Measurements from ENCODE around the gene SCAMP5. TPM values are rescaled to one million over a fixed set of nuclear protein-coding genes. Genes with fewer than 3 reads are reported as not detected.

Gene SCAMP5
- total and polyA plus RNA-seq, 2 of the 13 experiments (the other 11 are each of a cell fraction or from before 2014, with no cell fraction given): 34.3 to 49.0 TPM

DNA sequence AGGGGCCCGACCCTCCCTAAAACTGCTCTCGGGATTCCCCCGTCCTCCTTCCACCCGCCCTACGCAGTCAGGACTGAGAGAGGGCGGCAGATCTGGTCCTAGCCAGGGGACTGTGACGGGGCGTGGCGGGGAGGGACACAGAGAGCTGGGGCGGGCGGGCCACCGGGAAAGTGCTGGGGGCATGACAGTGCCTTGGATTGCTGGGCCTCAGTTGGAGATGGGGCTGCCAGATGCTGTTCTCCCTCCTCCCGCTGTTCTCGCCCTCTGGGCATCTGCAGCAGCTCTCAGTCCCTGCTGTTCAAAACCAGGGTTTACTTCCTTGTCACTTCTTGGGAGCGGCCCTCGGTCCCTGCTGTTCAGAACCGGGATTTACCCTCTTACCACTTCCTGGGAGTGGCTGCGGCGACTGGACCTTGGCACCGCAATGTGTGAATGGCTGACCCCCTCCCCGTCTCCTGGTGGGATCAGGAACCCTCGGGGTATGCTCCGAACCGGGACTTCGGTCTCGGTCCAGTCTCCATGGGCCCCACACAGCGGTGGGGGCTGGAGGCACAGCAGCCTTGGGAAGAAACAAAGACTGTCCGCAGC is 36.9 kb upstream of the SCAMP5 start (continued):
- TF ChIP-seq, protein P1, sequence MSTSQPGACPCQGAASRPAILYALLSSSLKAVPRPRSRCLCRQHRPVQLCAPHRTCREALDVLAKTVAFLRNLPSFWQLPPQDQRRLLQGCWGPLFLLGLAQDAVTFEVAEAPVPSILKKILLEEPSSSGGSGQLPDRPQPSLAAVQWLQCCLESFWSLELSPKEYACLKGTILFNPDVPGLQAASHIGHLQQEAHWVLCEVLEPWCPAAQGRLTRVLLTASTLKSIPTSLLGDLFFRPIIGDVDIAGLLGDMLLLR (CRISPR knock-in tag; IDR thresholded peaks at IDR 0.05): 0 out of 2 replicates have a peak, but pooled peaks have one; percentile 14
- TF ChIP-seq SOX5 (CRISPR knock-in tag; IDR thresholded peaks at IDR 0.05; ENCODE audit: borderline replicate concordance) (no peak), NPAS2 (CRISPR knock-in tag; IDR thresholded peaks at IDR 0.05; ENCODE audit: borderline replicate concordance) (no peak), ZNF263 (CRISPR knock-in tag; IDR thresholded peaks at IDR 0.05) (peak; percentile 67), ZNF317 (CRISPR knock-in tag; IDR thresholded peaks at IDR 0.05) (no peak), SMAD9 (CRISPR knock-in tag; IDR thresholded peaks at IDR 0.05) (no peak), ONECUT2 (CRISPR knock-in tag; IDR thresholded peaks at IDR 0.05) (no peak), HNRNPLL (IDR thresholded peaks at IDR 0.05; ENCODE audit: low read depth, low read length, poor library complexity, severe bottlenecking) (peak; percentile 15), MTA1 (CRISPR knock-in tag; IDR thresholded peaks at IDR 0.05; ENCODE audit: borderline replicate concordance) (0 out of 2 replicates have a peak, but pooled peaks have one; percentile 39), ATF7-NPFF (CRISPR knock-in tag; IDR thresholded peaks at IDR 0.05; ENCODE audit: low read depth) (no peak), FOXA1 (IDR thresholded peaks at IDR 0.05) (no peak), FOXA1 (CRISPR knock-in tag; IDR thresholded peaks at IDR 0.05) (no peak), HOXA5 (CRISPR knock-in tag; IDR thresholded peaks at IDR 0.05) (no peak), PHB2 (IDR thresholded peaks at IDR 0.05; ENCODE audit: partially characterized antibody) (no peak), ZNF101 (CRISPR knock-in tag; IDR thresholded peaks at IDR 0.05; ENCODE audit: borderline replicate concordance, low read depth) (no peak), PHF20 (CRISPR knock-in tag; IDR thresholded peaks at IDR 0.05) (peak; percentile 28; the same call in 1 of the 2 replicates), KLF12 (CRISPR knock-in tag; IDR thresholded peaks at IDR 0.05; ENCODE audit: borderline replicate concordance) (peak; percentile 23; the same call in 1 of the 2 replicates), ZFX (CRISPR knock-in tag; IDR thresholded peaks at IDR 0.05; ENCODE audit: low read depth) (peak; percentile 33; the same call in 1 of the 2 replicates), ZNF234 (CRISPR knock-in tag; conservative IDR thresholded peaks at IDR 0.05) (no peak), CBX2 (IDR thresholded peaks at IDR 0.05; ENCODE audit: low read depth, low read length) (no peak), CBX2 (CRISPR knock-in tag; IDR thresholded peaks at IDR 0.05; ENCODE audit: low read depth) (no peak), ETV5 (CRISPR knock-in tag; IDR thresholded peaks at IDR 0.05; ENCODE audit: borderline replicate concordance) (peak; percentile 31; the same call in 1 of the 2 replicates), ZNF556 (CRISPR knock-in tag; IDR thresholded peaks at IDR 0.05; ENCODE audit: borderline replicate concordance) (no peak), ZSCAN9 (CRISPR knock-in tag; IDR thresholded peaks at IDR 0.05; ENCODE audit: borderline replicate concordance) (no peak)
- TF ChIP-seq, protein P2, sequence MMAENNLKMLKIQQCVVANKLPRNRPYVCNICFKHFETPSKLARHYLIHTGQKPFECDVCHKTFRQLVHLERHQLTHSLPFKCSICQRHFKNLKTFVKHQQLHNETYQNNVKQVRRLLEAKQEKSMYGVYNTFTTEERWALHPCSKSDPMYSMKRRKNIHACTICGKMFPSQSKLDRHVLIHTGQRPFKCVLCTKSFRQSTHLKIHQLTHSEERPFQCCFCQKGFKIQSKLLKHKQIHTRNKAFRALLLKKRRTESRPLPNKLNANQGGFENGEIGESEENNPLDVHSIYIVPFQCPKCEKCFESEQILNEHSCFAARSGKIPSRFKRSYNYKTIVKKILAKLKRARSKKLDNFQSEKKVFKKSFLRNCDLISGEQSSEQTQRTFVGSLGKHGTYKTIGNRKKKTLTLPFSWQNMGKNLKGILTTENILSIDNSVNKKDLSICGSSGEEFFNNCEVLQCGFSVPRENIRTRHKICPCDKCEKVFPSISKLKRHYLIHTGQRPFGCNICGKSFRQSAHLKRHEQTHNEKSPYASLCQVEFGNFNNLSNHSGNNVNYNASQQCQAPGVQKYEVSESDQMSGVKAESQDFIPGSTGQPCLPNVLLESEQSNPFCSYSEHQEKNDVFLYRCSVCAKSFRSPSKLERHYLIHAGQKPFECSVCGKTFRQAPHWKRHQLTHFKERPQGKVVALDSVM (CRISPR knock-in tag; IDR thresholded peaks at IDR 0.05): no peak
- TF ChIP-seq, protein P3, sequence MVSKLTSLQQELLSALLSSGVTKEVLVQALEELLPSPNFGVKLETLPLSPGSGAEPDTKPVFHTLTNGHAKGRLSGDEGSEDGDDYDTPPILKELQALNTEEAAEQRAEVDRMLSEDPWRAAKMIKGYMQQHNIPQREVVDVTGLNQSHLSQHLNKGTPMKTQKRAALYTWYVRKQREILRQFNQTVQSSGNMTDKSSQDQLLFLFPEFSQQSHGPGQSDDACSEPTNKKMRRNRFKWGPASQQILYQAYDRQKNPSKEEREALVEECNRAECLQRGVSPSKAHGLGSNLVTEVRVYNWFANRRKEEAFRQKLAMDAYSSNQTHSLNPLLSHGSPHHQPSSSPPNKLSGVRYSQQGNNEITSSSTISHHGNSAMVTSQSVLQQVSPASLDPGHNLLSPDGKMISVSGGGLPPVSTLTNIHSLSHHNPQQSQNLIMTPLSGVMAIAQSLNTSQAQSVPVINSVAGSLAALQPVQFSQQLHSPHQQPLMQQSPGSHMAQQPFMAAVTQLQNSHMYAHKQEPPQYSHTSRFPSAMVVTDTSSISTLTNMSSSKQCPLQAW (CRISPR knock-in tag; IDR thresholded peaks at IDR 0.05): peak; percentile 68; the same call in 1 of the 2 replicates
- TF ChIP-seq, protein P4, sequence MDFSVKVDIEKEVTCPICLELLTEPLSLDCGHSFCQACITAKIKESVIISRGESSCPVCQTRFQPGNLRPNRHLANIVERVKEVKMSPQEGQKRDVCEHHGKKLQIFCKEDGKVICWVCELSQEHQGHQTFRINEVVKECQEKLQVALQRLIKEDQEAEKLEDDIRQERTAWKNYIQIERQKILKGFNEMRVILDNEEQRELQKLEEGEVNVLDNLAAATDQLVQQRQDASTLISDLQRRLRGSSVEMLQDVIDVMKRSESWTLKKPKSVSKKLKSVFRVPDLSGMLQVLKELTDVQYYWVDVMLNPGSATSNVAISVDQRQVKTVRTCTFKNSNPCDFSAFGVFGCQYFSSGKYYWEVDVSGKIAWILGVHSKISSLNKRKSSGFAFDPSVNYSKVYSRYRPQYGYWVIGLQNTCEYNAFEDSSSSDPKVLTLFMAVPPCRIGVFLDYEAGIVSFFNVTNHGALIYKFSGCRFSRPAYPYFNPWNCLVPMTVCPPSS (IDR thresholded peaks at IDR 0.05): no peak

Measured in HepG2 (cell line).